HepG2 (cell line): Measurements from ENCODE around the gene OGT. TPM values are rescaled to one million over a fixed set of nuclear protein-coding genes. Genes with fewer than 3 reads are reported as not detected.

Experiments used
- ARNTL ChIP-seq: sonication (generic); formaldehyde crosslinking; IDR thresholded peaks from 2 replicates; pipeline ENCODE4 v1.4.0; 2020; ENCODE audit warnings: mild to moderate bottlenecking, missing genetic modification reagents
- ELF4 ChIP-seq: sonication (generic); formaldehyde crosslinking; IDR thresholded peaks from 2 replicates; pipeline ENCODE4 v1.5.0; 2020; ENCODE audit warnings: missing genetic modification reagents, mild to moderate bottlenecking, moderate library complexity, borderline replicate concordance
- KDM5A ChIP-seq: fragments of 200-600 bp; sonication (generic); IDR thresholded peaks from 2 replicates; pipeline ENCODE4 v1.7.0; 2018; ENCODE audit warnings: antibody characterized with exemption, mild to moderate bottlenecking, low read length, borderline replicate concordance
- KDM6A ChIP-seq: IDR thresholded peaks from 2 replicates; pipeline ENCODE4 v1.6.1; 2016; ENCODE audit warnings: low read depth
- MIXL1 ChIP-seq: IDR thresholded peaks from 2 replicates; pipeline ENCODE4 v1.6.1; 2016
- RAD21 ChIP-seq: fragments of 450-650 bp; formaldehyde crosslinking; IDR thresholded peaks from 2 replicates; pipeline ENCODE4 v1.5.0; 2020; ENCODE audit warnings: mild to moderate bottlenecking
- SCMH1 ChIP-seq: sonication (generic); formaldehyde crosslinking; IDR thresholded peaks from 2 replicates; pipeline ENCODE4 v1.9.0; 2021; ENCODE audit warnings: missing genetic modification reagents, mild to moderate bottlenecking, borderline replicate concordance
- SIX4 ChIP-seq: sonication (generic); formaldehyde crosslinking; IDR thresholded peaks from 2 replicates; pipeline ENCODE4 v1.4.0; 2020; ENCODE audit warnings: missing genetic modification reagents
- SNAI1 ChIP-seq: sonication (generic); formaldehyde crosslinking; IDR thresholded peaks from 2 replicates; pipeline ENCODE4 v1.5.0; 2020; ENCODE audit warnings: mild to moderate bottlenecking, missing genetic modification reagents, borderline replicate concordance
- SP4 ChIP-seq: sonication (generic); formaldehyde crosslinking; IDR thresholded peaks from 2 replicates; pipeline ENCODE4 v1.8.1; 2023; ENCODE audit warnings: mild to moderate bottlenecking, missing genetic modification reagents
- SRSF1 ChIP-seq: fragments of 200-400 bp; formaldehyde crosslinking; optimal IDR thresholded peaks from 2 replicates; pipeline ENCODE3; 2017; ENCODE audit warnings: mild to moderate bottlenecking, low read depth, low read length, moderate library complexity
- STAT5B ChIP-seq: sonication (generic); formaldehyde crosslinking; IDR thresholded peaks from 2 replicates; pipeline ENCODE4 v1.4.0; 2020; ENCODE audit warnings: missing genetic modification reagents
- TRIM22 ChIP-seq: fragments of 450-650 bp; IDR thresholded peaks from 2 replicates; pipeline ENCODE4 v1.6.1; 2017
- ZBTB43 ChIP-seq: sonication (generic); formaldehyde crosslinking; conservative IDR thresholded peaks from 2 replicates; pipeline ENCODE4 v1.4.0; 2020; ENCODE audit warnings: missing genetic modification reagents
- ZFP62 ChIP-seq: sonication (generic); formaldehyde crosslinking; IDR thresholded peaks from 2 replicates; pipeline ENCODE4 v1.4.0; 2020; ENCODE audit warnings: missing genetic modification reagents
- ZNF143 ChIP-seq: sonication (generic); formaldehyde crosslinking; IDR thresholded peaks from 2 replicates; pipeline ENCODE4 v1.4.0; 2020; ENCODE audit warnings: missing genetic modification reagents
- ZNF18 ChIP-seq: sonication (generic); formaldehyde crosslinking; IDR thresholded peaks from 2 replicates; pipeline ENCODE4 v1.8.0; 2022; ENCODE audit warnings: mild to moderate bottlenecking, missing genetic modification reagents; ENCODE audit not compliant: insufficient replicate concordance
- ZNF251 ChIP-seq: sonication (generic); formaldehyde crosslinking; IDR thresholded peaks from 2 replicates; pipeline ENCODE4 v1.9.0; 2021; ENCODE audit warnings: mild to moderate bottlenecking, missing genetic modification reagents
- ZNF3 ChIP-seq: IDR thresholded peaks from 2 replicates; pipeline ENCODE4 v1.7.0; 2017; ENCODE audit warnings: inconsistent platforms
- ZNF382 ChIP-seq: sonication (generic); formaldehyde crosslinking; IDR thresholded peaks from 2 replicates; pipeline ENCODE4 v1.5.0; 2020; ENCODE audit warnings: missing genetic modification reagents, mild to moderate bottlenecking, borderline replicate concordance
- ZNF558 ChIP-seq: sonication (generic); formaldehyde crosslinking; IDR thresholded peaks from 2 replicates; pipeline ENCODE4 v1.9.0; 2022; ENCODE audit warnings: mild to moderate bottlenecking, missing genetic modification reagents, borderline replicate concordance
- ZNF687 ChIP-seq: sonication (generic); formaldehyde crosslinking; IDR thresholded peaks from 2 replicates; pipeline ENCODE4 v1.5.1; 2020; ENCODE audit warnings: mild to moderate bottlenecking, missing genetic modification reagents, moderate library complexity
- polyA plus RNA-seq, 8 experiments: library from polyadenylated mRNA; depleted of rRNA in 3 of 8; stranded (reverse) in 7 of 8; unstranded in 1 of 8; fragments of >200 nt; fragmentation: Illumina TruSeq in 4 of 8; extraction: Trizol in 4 of 8; gene quantifications; 2 replicates each; pipeline versions ENCODE4 v1.2.1 to v1.2.3, GENCODE V29; 2011 to 2016; ENCODE audit warnings: low read depth in 4 of 8, missing spikeins in 1 of 8, mixed read lengths in 1 of 8; ENCODE audit not compliant: insufficient read depth in 1 of 8
- total RNA-seq, 5 experiments: library from RNA; depleted of rRNA; stranded (reverse); fragments of >200 nt; fragmentation: Illumina TruSeq; extraction: Trizol; gene quantifications; 2 replicates each; pipeline ENCODE4 v1.2.3, GENCODE V29; 2016; ENCODE audit warnings: low read depth in 1 of 5

Gene OGT
- total and polyA plus RNA-seq, 2 of the 13 experiments (the other 11 are each of a cell fraction or from before 2014, with no cell fraction given): 71.7 to 463 TPM

GRCh38 chrX:71532753-71533425, at the start of gene OGT (continued):
- TF ChIP-seq RAD21 (no peak), ZFP62 (CRISPR knock-in tag) (no peak), ZNF558 (CRISPR knock-in tag) (no peak), TRIM22 (no peak), ZNF3 (CRISPR knock-in tag) (no peak), SIX4 (CRISPR knock-in tag) (peak; percentile 38; the same call in 1 of the 2 replicates), SP4 (no peak), ZNF251 (CRISPR knock-in tag) (no peak), ELF4 (CRISPR knock-in tag) (peak; percentile 48; the same call in 1 of the 2 replicates), ZNF382 (no peak), MIXL1 (CRISPR knock-in tag) (peak; percentile 75; the same call in 1 of the 2 replicates), ZBTB43 (CRISPR knock-in tag) (0 out of 2 replicates have a peak, but pooled peaks have one; percentile 31), SCMH1 (CRISPR knock-in tag) (no peak), SRSF1 (no peak), KDM6A (CRISPR knock-in tag) (no peak), KDM5A (peak; percentile 49; the same call in 1 of the 2 replicates), ZNF143 (CRISPR knock-in tag) (no peak), STAT5B (CRISPR knock-in tag) (no peak), ZNF18 (CRISPR knock-in tag) (peak; percentile 53), ARNTL (no peak), ZNF687 (CRISPR knock-in tag) (peak; percentile 88), SNAI1 (CRISPR knock-in tag) (no peak)
